Body of pancreas (tissue), 4 donors: ENCODE measurements around the gene EPHA10.

Source experiments
- CTCF ChIP-seq, 7 experiments: fragments of 450-650 bp in 4 of 7; fragments of 200-600 bp in 3 of 7; sonication (generic) in 3 of 7; IDR thresholded peaks; one replicate each; pipeline ENCODE4 v1.5.1; 2016 to 2019; ENCODE audit warnings: antibody characterized with exemption in 7 of 7
- POLR2A ChIP-seq, 3 donors: fragments of 450-650 bp; IDR thresholded peaks; one replicate each; pipeline ENCODE4 v1.6.1; 2016; ENCODE audit warnings: antibody characterized with exemption in 3 of 3, mild to moderate bottlenecking in 2 of 3

- TF ChIP-seq CTCF (IDR thresholded peaks at IDR 0.05) (no peak), POLR2A (IDR thresholded peaks at IDR 0.05) (no peak)
Measured at GRCh38 chr1:37705399-37705798, 59.5 kb downstream of the EPHA10 start.
